HG03025 (cell line): ENCODE measurements around the gene PLA2G4A.
"Not testable (repeated sequence)": the region's sequence is repeated elsewhere in the genome, so short reads cannot be mapped to it uniquely, and the experiment has no call there.

Experiments used
- ATAC-seq: cut with Tn5 transposase; IDR thresholded peaks from one replicate; pipeline ENCODE4 v1.9.1; 2021; ENCODE audit warnings: mild to moderate bottlenecking, moderate library complexity; ENCODE audit not compliant: unreplicated experiment, low FRiP score

Gene PLA2G4A

GRCh38 chr1:186904361-186904760, 75.6 kb downstream of the PLA2G4A start:
- ATAC-seq: no peak

DNA sequence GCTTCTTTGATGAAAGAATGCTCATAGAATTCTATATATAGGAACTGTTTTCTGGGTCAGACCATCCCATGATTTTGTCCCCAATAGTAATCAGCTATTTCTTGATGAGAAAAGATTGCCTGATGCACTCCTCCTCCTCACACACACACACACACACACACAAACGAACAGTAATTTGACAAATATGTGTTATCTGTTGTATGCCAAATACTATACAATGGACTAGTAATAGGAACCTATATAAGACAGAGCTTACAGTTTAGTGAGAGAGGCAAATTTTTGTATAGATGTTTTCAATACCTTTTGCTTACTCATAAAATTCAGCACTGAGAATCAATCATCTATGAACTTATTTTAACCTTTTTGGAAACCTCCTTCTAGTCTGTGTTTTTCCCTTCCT, 76.8 kb downstream of the PLA2G4A start:
- ATAC-seq: no peak

GRCh38 chr1:186915555-186915954, 86.8 kb downstream of the PLA2G4A start:
- ATAC-seq: no peak

- ATAC-seq: not testable (repeated sequence)
Measured at GRCh38 chr1:186917106-186917786, 88.5 kb downstream of the PLA2G4A start.

- ATAC-seq: not testable (repeated sequence)
Measured at GRCh38 chr1:186921386-186921785, 92.6 kb downstream of the PLA2G4A start.

- ATAC-seq: not testable (repeated sequence)
Measured at GRCh38 chr1:186922814-186923213, 94.1 kb downstream of the PLA2G4A start.

DNA sequence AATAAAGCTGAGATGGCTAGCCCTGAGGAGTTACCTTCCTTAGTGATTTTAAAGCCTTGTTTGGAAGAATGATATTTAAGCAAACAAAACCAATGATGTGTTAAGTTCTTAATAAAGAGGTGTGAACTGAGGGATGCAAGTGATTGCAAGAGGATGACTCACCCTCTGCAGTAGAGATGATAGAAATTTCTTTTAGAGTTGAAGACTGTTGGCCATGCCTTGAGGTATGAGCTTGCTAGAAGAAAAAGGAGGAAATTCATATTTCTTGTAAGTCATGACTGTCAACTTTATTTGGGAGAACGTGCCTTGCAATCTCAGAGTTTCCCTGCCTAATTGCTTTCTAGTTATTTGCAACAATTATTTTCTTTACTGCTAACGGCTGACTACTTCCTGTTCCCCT, 94.7 kb downstream of the PLA2G4A start:
- no peak for ATAC-seq

GRCh38 chr1:186925881-186926669, 97.3 kb downstream of the PLA2G4A start:
- no peak for ATAC-seq

DNA sequence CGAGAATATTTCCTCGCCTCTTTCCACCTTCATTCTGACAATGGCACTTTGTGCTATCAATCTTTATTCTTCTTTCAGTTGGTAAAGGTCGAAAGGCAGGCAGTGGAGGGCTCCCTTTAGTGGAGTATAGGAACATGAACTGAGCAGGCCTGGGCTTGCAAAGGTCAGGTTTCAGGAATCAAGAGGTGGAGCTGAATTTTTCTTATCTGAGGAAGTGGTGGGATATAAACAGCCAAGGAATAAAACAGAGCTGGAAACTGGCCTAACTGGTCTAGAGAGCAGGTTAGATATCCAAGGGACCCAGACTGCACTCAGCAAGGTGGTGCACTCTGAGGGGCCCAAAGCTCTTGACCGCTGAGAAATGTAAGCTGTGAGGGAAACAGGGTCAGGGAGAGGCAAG, 99.1 kb downstream of the PLA2G4A start:
- ATAC-seq: no peak

- no peak for ATAC-seq
Measured at GRCh38 chr1:186930238-186930637, 101.5 kb downstream of the PLA2G4A start.

GRCh38 chr1:186937016-186937670, 108.4 kb downstream of the PLA2G4A start:
- ATAC-seq: no peak

- no peak for ATAC-seq
Measured at GRCh38 chr1:186943891-186944686, 115.3 kb downstream of the PLA2G4A start.

- no peak for ATAC-seq
Measured at GRCh38 chr1:186945146-186945545, 116.4 kb downstream of the PLA2G4A start.

GRCh38 chr1:186948535-186948934, 119.8 kb downstream of the PLA2G4A start:
- no peak for ATAC-seq

DNA sequence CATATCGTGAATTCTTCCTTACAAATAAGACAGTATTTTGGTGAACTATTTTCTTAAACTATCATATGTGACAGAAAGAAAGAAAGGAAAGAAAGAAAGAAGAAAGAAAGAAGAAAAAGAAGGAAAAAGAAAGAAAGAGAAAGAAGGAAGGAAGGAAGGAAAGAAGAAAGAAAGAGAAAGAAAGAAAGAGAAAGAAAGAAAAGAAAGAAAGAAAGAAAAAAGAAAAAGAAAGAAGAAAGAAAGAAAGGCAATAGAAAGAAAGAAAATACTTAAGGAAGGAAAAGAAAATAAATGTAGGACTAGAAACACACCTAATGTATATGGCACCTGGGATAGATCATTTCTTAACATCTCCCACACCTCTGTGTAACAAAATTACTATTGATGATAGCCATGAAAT, 120.4 kb downstream of the PLA2G4A start:
- no peak for ATAC-seq

DNA sequence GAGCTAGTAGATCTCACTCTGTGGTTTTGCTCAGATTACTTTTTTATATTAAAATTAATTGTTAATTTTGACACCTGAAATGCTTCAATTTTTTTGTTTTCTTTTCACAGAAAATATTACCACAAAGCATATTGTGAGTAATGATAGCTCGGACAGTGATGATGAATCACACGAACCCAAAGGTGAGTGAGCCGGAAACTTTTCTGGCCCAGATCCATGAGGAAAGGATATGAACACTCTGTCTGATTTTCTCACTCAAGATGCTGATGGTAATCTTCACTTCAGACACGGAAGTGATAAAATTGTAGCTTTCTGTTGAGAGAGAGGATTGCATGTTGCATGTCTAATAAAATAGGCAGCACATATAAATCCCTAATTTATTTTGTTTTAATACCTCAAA, 121.8 kb downstream of the PLA2G4A start:
- no peak for ATAC-seq

GRCh38 chr1:186953876-186954275, 125.1 kb downstream of the PLA2G4A start:
- ATAC-seq: no peak

DNA sequence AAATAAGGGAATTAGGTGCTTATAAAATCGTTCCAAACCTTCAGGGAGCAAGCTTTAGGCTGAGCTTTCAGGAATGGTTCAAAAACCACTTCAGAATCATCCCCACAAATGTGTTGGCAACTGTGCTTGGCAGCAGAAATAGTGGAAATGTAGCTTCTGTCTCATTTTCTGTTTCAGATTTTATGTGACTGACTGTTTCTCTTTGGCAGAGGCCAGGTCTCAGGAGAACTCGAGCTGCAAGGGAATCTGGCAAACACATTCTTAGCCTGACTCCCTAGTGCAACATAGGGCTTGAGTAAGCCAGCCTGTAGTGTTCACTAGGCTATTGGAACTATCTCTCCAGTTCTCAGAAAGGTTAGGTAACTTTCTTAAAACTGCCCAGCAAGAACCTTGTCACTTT, 128.6 kb downstream of the PLA2G4A start:
- ATAC-seq: no peak

GRCh38 chr1:186958520-186958919, 129.8 kb downstream of the PLA2G4A start:
- no peak for ATAC-seq

DNA sequence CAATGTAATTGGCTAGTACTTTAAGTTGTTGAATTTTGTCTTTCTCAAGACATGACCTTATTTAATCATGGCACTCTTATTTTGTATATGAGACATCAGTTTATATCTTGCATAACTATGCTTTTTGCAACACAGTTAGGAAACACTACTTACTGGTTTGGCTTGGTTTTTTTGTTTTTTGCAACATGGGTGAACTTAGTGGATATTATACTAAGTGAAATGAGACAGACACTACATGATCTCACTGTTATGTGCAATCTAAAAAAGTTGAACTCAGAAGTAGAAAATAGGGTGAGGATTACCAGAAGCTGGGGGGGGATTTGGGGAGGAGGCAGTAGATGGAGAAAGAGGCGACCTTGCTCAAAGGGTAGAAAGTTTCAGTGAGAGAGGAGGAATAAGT, 132.1 kb downstream of the PLA2G4A start:
- no peak for ATAC-seq

DNA sequence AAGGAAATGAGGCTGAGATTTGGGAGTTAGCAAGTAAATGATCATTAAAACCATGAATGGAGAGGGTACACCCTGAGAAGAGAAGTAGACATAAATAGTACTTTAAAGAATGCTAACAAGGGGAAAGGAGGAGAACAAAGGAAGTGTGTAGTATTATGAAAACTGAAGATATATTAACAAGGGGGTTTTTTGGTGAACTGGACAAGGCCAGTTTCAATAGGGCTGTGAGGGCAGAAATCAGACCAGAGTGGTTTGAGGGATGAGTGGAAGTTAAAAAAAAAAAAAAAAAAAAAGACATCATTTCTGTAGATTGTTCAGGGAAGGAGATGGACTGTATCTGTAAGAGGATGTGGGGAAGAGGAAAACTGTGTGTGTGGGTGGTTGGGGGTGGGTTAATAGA, 137.1 kb downstream of the PLA2G4A start:
- no peak for ATAC-seq
